NCI-H2227 (cell line): Measurements from ENCODE around the gene CAMSAP3.

Experiments
- DNase-seq: peaks from one replicate; lab custom pipeline; 2025; ENCODE audit not compliant: unreplicated experiment; lab: John Stamatoyannopoulos, UW

The CAMSAP3 gene

GRCh38 chr19:7610491-7611240 is 15.0 kb downstream of the CAMSAP3 start:
- no peak for DNase-seq

- DNase-seq = no peak
Observed at GRCh38 chr19:7611541-7612279, 16.0 kb downstream of the CAMSAP3 start.

GRCh38 chr19:7612282-7613274 is 16.9 kb downstream of the CAMSAP3 start:
- DNase-seq = no peak

GRCh38 chr19:7614859-7615741 is 19.4 kb downstream of the CAMSAP3 start:
- no peak for DNase-seq

- DNase-seq = no peak
Observed at GRCh38 chr19:7617172-7617571, 21.5 kb downstream of the CAMSAP3 start.

- DNase-seq = no peak
Observed at GRCh38 chr19:7617735-7618134, 22.1 kb downstream of the CAMSAP3 start.

GRCh38 chr19:7618348-7618747 is 22.7 kb downstream of the CAMSAP3 start:
- no peak for DNase-seq

- DNase-seq = no peak
Observed at GRCh38 chr19:7618771-7619510, 23.3 kb downstream of the CAMSAP3 start.

- no peak for DNase-seq
Observed at GRCh38 chr19:7619671-7620441, 24.2 kb downstream of the CAMSAP3 start.

- no peak for DNase-seq
Observed at GRCh38 chr19:7620442-7621412, 25.1 kb downstream of the CAMSAP3 start.

- DNase-seq = no peak
Observed at GRCh38 chr19:7622933-7623685, 27.4 kb downstream of the CAMSAP3 start.

- no peak for DNase-seq
Observed at GRCh38 chr19:7623725-7624603, 28.3 kb downstream of the CAMSAP3 start.

GRCh38 chr19:7624810-7625209 is 29.1 kb downstream of the CAMSAP3 start:
- no peak for DNase-seq

GRCh38 chr19:7625763-7626372 is 30.2 kb downstream of the CAMSAP3 start:
- DNase-seq = no peak

- DNase-seq = no peak
Observed at GRCh38 chr19:7627166-7627565, 31.5 kb downstream of the CAMSAP3 start.
